CD4-positive, alpha-beta memory T cell (primary cell): ENCODE measurements around the gene KIF21A. TPM values are rescaled to one million over a fixed set of nuclear protein-coding genes. Genes with fewer than 3 reads are reported as not detected.

ENCODE experiments used
- CTCF ChIA-PET: fragments of 350-600 bp; sonication (Branson Sonifier 250); formaldehyde crosslinking; loops from one replicate; lab custom pipeline; 2021; ENCODE audit warnings: inconsistent platforms; ENCODE audit not compliant: partially characterized antibody; lab: Charles Lee
- POLR2A ChIA-PET: fragments of 350-600 bp; sonication (Branson Sonifier 250); formaldehyde crosslinking; loops from one replicate; lab custom pipeline; 2021; ENCODE audit not compliant: partially characterized antibody; lab: Charles Lee
- DNase-seq, 5 donors: peaks; one replicate each; pipeline versions ENCODE4 v3.0.0 to v3.0.0-alpha.2; 2020 to 2022; ENCODE audit warnings: mixed read lengths in 1 of 5
- H3K27ac ChIP-seq: one replicate; pipeline ENCODE4 v1.7.0; 2013; ENCODE audit warnings: low read depth, low read length
- H3K27me3 ChIP-seq: 2 replicates; pipeline ENCODE4 v1.7.0; 2013; ENCODE audit warnings: mild to moderate bottlenecking, low read length, moderate library complexity; ENCODE audit not compliant: insufficient read depth
- H3K36me3 ChIP-seq: 2 replicates; pipeline ENCODE4 v1.7.0; 2013; ENCODE audit warnings: mild to moderate bottlenecking, low read length, moderate library complexity; ENCODE audit not compliant: insufficient read depth
- H3K4me1 ChIP-seq: 2 replicates; pipeline ENCODE4 v1.7.0; 2013; ENCODE audit warnings: mild to moderate bottlenecking, low read length, moderate library complexity; ENCODE audit not compliant: insufficient read depth
- H3K4me3 ChIP-seq, 2 donors: one replicate each; pipeline ENCODE4 v1.7.0; 2013; ENCODE audit warnings: low read length in 2 of 2, mild to moderate bottlenecking in 1 of 2
- H3K9me3 ChIP-seq, 2 donors: one replicate each; pipeline ENCODE4 v1.7.0; 2013; ENCODE audit warnings: low read length in 2 of 2, control low read depth in 1 of 2; ENCODE audit not compliant: control insufficient read depth in 1 of 2
- H3K27ac Mint-ChIP-seq, 7 donors: one replicate each; pipeline ENCODE4 v1.8.0; 2020 to 2021; ENCODE audit warnings: mixed read lengths in 7 of 7, mild to moderate bottlenecking in 6 of 7, inconsistent platforms in 3 of 7, moderate library complexity in 3 of 7
- H3K27me3 Mint-ChIP-seq, 2 donors: one replicate each; pipeline ENCODE4 v1.8.0; 2020 to 2021; ENCODE audit warnings: mixed read lengths in 2 of 2
- H3K36me3 Mint-ChIP-seq, 2 donors: one replicate each; pipeline ENCODE4 v1.8.0; 2020 to 2021; ENCODE audit warnings: mixed read lengths in 2 of 2, inconsistent platforms in 1 of 2, mild to moderate bottlenecking in 1 of 2
- H3K4me1 Mint-ChIP-seq, 4 donors: one replicate each; pipeline ENCODE4 v1.8.0; 2020 to 2021; ENCODE audit warnings: mixed read lengths in 4 of 4, mild to moderate bottlenecking in 1 of 4
- H3K4me3 Mint-ChIP-seq, 8 donors: one replicate each; pipeline ENCODE4 v1.8.0; 2020 to 2021; ENCODE audit warnings: mixed read lengths in 8 of 8, mild to moderate bottlenecking in 7 of 8, moderate library complexity in 6 of 8, inconsistent platforms in 3 of 8
- H3K9me3 Mint-ChIP-seq, 8 donors: one replicate each; pipeline ENCODE4 v1.8.0; 2020 to 2021; ENCODE audit warnings: mixed read lengths in 8 of 8, mild to moderate bottlenecking in 5 of 8, inconsistent platforms in 3 of 8, moderate library complexity in 1 of 8
- intact Hi-C: fragments of 100-400 bp; cut with micrococcal nuclease; formaldehyde crosslinking; loops from one replicate; pipeline ENCODE4 v1.15.1; 2023
- polyA plus RNA-seq, 2 donors: library from polyadenylated mRNA; unstranded; fragments of 300-500 nt; fragmentation: Illumina TruSeq; gene quantifications; one replicate each; pipeline ENCODE4 v1.2.3, GENCODE V29; 2021
- total RNA-seq, 2 experiments: library from RNA; stranded (reverse); gene quantifications; one replicate each; pipeline ENCODE4 v1.2.3, GENCODE V29; 2021

Gene KIF21A
- total and polyA plus RNA-seq, 4 experiments from 2014 or later = 3.4 to 19.9 (median 13.5) TPM

DNA sequence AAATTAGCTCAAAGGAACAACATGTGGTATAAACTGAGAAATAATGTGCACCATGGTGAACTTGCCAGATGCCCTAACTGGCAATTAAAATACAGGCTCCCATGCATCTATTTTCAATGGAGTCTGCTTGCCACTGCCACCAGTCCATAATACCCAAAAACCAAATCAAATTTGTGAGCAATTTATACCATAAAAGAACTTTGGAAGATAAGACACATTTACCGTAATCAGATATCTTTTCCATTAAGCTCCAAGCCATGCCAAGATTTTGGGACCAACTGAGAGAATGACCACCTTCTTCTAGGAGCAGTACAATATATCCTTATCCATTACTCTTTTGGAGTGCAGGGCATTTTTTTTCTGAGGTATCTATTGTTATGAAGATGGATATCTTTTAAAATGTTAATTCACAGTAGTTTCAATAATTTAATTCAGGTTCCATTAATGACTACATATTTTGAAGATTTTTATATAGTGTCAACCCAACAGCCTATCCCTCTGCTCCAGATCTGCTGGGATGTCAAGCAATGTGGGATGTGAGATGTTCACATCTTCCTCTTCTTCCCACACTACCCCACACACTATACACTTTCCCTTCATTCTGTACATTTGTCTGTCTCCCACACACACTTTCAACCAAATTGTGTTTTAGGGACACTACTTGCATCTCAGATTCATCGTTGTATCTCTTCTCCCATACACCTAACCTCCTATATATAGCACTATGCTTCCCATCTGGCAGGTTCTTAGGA, 53.3 kb downstream of the KIF21A start:
- Mint-ChIP-seq H3K9me3 (no peaks in the 10 kb centered on the region), H3K4me3 (no peak overlapping the region), H3K27ac (no peak overlapping the region), H3K27me3 (peaks cover 0 to 1% of the 10 kb centered on the region in 2 donors), H3K4me1 (peaks cover 0 to 6% (median 2%) of the 10 kb centered on the region in 4 donors), H3K36me3 (peaks cover 2 to 6% of the 10 kb centered on the region in 2 donors)
- Histone ChIP-seq H3K9me3 (no peaks in the 10 kb centered on the region), H3K4me1 (no peaks in the 10 kb centered on the region), H3K27me3 (no peaks in the 10 kb centered on the region), H3K4me3 (no peak overlapping the region), H3K36me3 (no peaks in the 10 kb centered on the region), H3K27ac (no peak overlapping the region)
- no peak for DNase-seq
- intact Hi-C loops = no loop called here
- ChIA-PET CTCF (no interaction called here), POLR2A (no interaction called here)

- H3K27me3 Mint-ChIP-seq = peaks cover 0 to 1% of the 10 kb centered on the region in 2 donors
- intact Hi-C loops = no loop called here
- H3K4me1 ChIP-seq = no peaks in the 10 kb centered on the region
- ChIA-PET POLR2A (interaction anchor here (0.8 kb wide), 1 partner anchor 13 kb away, joined by 3 read pairs; no protein-coding TSS in a partner anchor), CTCF (no interaction called here)
- peaks cover 0 to 7% (median 2%) of the 10 kb centered on the region in 4 donors for H3K4me1 Mint-ChIP-seq
- no peak overlapping the region for H3K27ac Mint-ChIP-seq
- H3K4me3 ChIP-seq = no peak overlapping the region
- H3K27me3 ChIP-seq = no peaks in the 10 kb centered on the region
- no peak for DNase-seq
- no peak overlapping the region for H3K4me3 Mint-ChIP-seq
- no peaks in the 10 kb centered on the region for H3K9me3 Mint-ChIP-seq
- H3K36me3 ChIP-seq = no peaks in the 10 kb centered on the region
- H3K36me3 Mint-ChIP-seq = peaks cover 2 to 6% of the 10 kb centered on the region in 2 donors
- no peak overlapping the region for H3K27ac ChIP-seq
- H3K9me3 ChIP-seq = no peaks in the 10 kb centered on the region
Measured at GRCh38 chr12:39386335-39386734, 56.6 kb downstream of the KIF21A start.

- POLR2A ChIA-PET = no interaction called here
Measured at GRCh38 chr12:39383114-39383513, 59.8 kb downstream of the KIF21A start.

GRCh38 chr12:39380090-39380489, 62.8 kb downstream of the KIF21A start:
- intact Hi-C loops = no loop called here
- Histone ChIP-seq H3K27ac (no peak overlapping the region), H3K27me3 (no peaks in the 10 kb centered on the region), H3K9me3 (no peaks in the 10 kb centered on the region), H3K4me3 (no peak overlapping the region), H3K36me3 (no peaks in the 10 kb centered on the region), H3K4me1 (no peaks in the 10 kb centered on the region)
- H3K4me1 Mint-ChIP-seq = peaks cover 0 to 14% (median 7%) of the 10 kb centered on the region in 4 donors
- H3K27me3 Mint-ChIP-seq = no peaks in the 10 kb centered on the region
- ChIA-PET POLR2A (no interaction called here), CTCF (no interaction called here)
- H3K9me3 Mint-ChIP-seq = no peaks in the 10 kb centered on the region
- no peak overlapping the region for H3K27ac Mint-ChIP-seq
- H3K4me3 Mint-ChIP-seq = no peak overlapping the region
- no peaks in the 10 kb centered on the region for H3K36me3 Mint-ChIP-seq
- no peak for DNase-seq

More at GRCh38 chr12:39383114-39383513, 59.8 kb downstream of the KIF21A start:
- CTCF ChIA-PET = no interaction called here
- no peaks in the 10 kb centered on the region for H3K9me3 Mint-ChIP-seq
- no peak for DNase-seq
- Histone ChIP-seq H3K4me3 (no peak overlapping the region), H3K27me3 (no peaks in the 10 kb centered on the region), H3K36me3 (no peaks in the 10 kb centered on the region), H3K27ac (no peak overlapping the region), H3K9me3 (no peaks in the 10 kb centered on the region), H3K4me1 (no peaks in the 10 kb centered on the region)
- intact Hi-C loops = loop anchor here (2.0 kb wide), 1 partner anchor 14 kb away; no protein-coding TSS in a partner anchor
- H3K4me3 Mint-ChIP-seq = no peak overlapping the region
- no peak overlapping the region for H3K27ac Mint-ChIP-seq
- no peaks in the 10 kb centered on the region for H3K27me3 Mint-ChIP-seq
- H3K36me3 Mint-ChIP-seq = peaks cover 2% of the 10 kb centered on the region in 2 donors
- H3K4me1 Mint-ChIP-seq = peaks cover 0 to 9% (median 3%) of the 10 kb centered on the region in 4 donors

DNA sequence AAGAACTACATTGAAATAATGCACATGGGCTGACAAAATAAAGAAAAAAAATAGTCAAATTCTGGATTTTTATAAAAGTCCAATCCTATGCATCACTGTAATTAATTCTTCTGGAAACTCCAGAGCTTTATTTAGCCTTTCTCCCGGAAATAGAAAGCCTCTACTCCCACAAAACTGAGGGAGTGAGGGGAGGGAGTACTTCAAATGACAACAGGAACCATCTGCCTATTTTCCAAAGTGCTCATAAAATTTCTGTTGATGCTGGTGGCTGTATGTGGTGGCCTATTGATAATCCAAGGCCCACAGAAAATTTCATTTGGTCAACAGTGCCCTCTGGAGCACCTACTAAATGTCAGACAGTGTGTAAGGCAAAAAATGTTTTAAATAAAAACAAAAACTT, 64.6 kb downstream of the KIF21A start:
- Mint-ChIP-seq H3K4me3 (no peak overlapping the region), H3K27ac (no peak overlapping the region), H3K4me1 (peaks cover under 1 to 21% (median 9%) of the 10 kb centered on the region in 4 donors), H3K9me3 (no peaks in the 10 kb centered on the region), H3K36me3 (no peaks in the 10 kb centered on the region), H3K27me3 (no peaks in the 10 kb centered on the region)
- Histone ChIP-seq H3K27me3 (no peaks in the 10 kb centered on the region), H3K4me1 (no peaks in the 10 kb centered on the region), H3K4me3 (no peak overlapping the region), H3K36me3 (no peaks in the 10 kb centered on the region), H3K9me3 (no peaks in the 10 kb centered on the region), H3K27ac (no peak overlapping the region)
- ChIA-PET CTCF (interaction anchor here (1.1 kb wide), 1 partner anchor 65 kb away, joined by 3 read pairs; the partner anchor contains the start of gene KIF21A), POLR2A (no interaction called here)
- DNase-seq = no peak
- intact Hi-C loops = no loop called here

GRCh38 chr12:39375206-39375808, 67.6 kb downstream of the KIF21A start:
- POLR2A ChIA-PET = interaction anchor here (1.8 kb wide), 1 partner anchor 67 kb away, joined by 7 read pairs; the partner anchor contains the start of gene KIF21A

GRCh38 chr12:39372929-39373328, 70.0 kb downstream of the KIF21A start:
- Mint-ChIP-seq H3K4me3 (peak overlapping the region; percentile 5 to 73 (median 32)), H3K9me3 (peaks cover 0 to 3% (median 0%) of the 10 kb centered on the region in 8 donors), H3K27me3 (no peaks in the 10 kb centered on the region), H3K36me3 (no peaks in the 10 kb centered on the region), H3K4me1 (peaks cover 14 to 29% (median 18%) of the 10 kb centered on the region in 4 donors), H3K27ac (peak overlapping the region in 5 of 7 donors; percentile 0 to 48 (median 20))
- Histone ChIP-seq H3K27ac (no peak overlapping the region), H3K36me3 (no peaks in the 10 kb centered on the region), H3K9me3 (no peaks in the 10 kb centered on the region), H3K4me3 (no peak overlapping the region), H3K27me3 (no peaks in the 10 kb centered on the region), H3K4me1 (peaks cover 14% of the 10 kb centered on the region)
- intact Hi-C loops = loop anchor here (5.0 kb wide), 1 partner anchor 69 kb away; the partner anchor contains the start of gene KIF21A
- ChIA-PET CTCF (interaction anchor here (1.4 to 1.7 kb wide), 2 partner anchors 65 to 71 kb away, joined by 3 to 5 read pairs; no protein-coding TSS in a partner anchor), POLR2A (interaction anchor here (0.8 to 1.3 kb wide), 2 partner anchors 14 to 70 kb away, joined by 3 to 5 read pairs; partner anchors contain the start of gene KIF21A)
- DNase-seq = peak in 4 of 5 donors; percentile 4 to 11 (median 8)

More at GRCh38 chr12:39375206-39375808, 67.6 kb downstream of the KIF21A start:
- Histone ChIP-seq H3K9me3 (no peaks in the 10 kb centered on the region), H3K4me3 (no peak overlapping the region), H3K27ac (no peak overlapping the region), H3K4me1 (peaks cover 14% of the 10 kb centered on the region), H3K27me3 (no peaks in the 10 kb centered on the region), H3K36me3 (no peaks in the 10 kb centered on the region)
- Mint-ChIP-seq H3K27me3 (no peaks in the 10 kb centered on the region), H3K36me3 (no peaks in the 10 kb centered on the region), H3K4me3 (no peak overlapping the region), H3K27ac (peak overlapping the region in 1 of 7 donors; percentile 36), H3K9me3 (peaks cover 0 to 3% (median 0%) of the 10 kb centered on the region in 8 donors), H3K4me1 (peaks cover 14 to 29% (median 19%) of the 10 kb centered on the region in 4 donors)
- no peak for DNase-seq
- CTCF ChIA-PET = interaction anchor here (1.3 to 2.0 kb wide), 3 partner anchors 36 to 68 kb away, joined by 6 to 8 read pairs (median 7); partner anchors contain the start of gene KIF21A
- intact Hi-C loops = no loop called here
